ENCODE measurements around the gene GALNT13.

GALNT13 gene

DNA sequence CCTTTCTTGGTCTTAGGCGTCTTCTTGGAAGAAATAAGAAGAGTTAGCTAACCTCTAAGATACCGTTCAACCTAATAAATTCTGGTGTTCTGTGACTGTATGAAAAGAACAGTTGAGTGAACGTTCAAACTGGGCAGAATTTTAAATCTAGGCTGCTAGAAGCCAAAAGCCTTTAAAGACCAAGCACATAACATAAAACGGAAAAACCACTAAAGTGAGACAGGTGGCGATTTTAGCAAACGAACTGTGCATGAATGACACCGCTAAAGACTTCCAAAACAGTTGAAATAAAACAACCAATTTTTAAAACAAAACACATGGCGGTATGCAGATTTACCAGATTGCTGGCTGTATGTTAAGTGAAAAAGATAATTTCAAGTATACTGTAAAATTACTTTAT is 73.1 kb downstream of the GALNT13 start:
- no peak for DNase-seq (ENCODE audit: low read depth in 2 of 2, low spot score in 1 of 2)

GRCh38 chr2:153946036-153946435 is 74.3 kb downstream of the GALNT13 start:
- no peak for DNase-seq (ENCODE audit: low read depth in 2 of 2, low spot score in 1 of 2)

GRCh38 chr2:153953761-153954160 is 82.0 kb downstream of the GALNT13 start:
- DNase-seq (ENCODE audit: low read depth in 2 of 2, low spot score in 1 of 2) = no peak

DNA sequence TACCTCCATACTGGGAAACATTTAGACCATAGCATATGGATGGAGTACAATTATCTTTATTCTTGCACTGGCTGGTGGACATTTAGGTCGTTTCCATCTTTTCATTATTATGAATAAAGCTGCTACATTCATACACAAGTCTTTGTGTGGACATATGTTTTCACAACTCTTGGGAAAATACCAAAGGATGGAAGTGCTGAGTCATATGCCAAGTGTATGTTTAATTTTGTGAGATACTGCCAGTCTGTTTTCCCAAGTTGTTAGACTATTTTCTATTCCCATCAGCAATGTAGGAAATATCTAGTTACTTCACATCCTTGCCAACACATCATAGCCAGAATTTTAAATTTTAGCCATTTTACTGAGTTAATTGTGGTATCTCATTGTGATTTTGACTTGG is 91.5 kb downstream of the GALNT13 start:
- no peak for DNase-seq (ENCODE audit: low read depth in 2 of 2, low spot score in 1 of 2)

GRCh38 chr2:153967248-153967973 is 95.7 kb downstream of the GALNT13 start:
- DNase-seq (ENCODE audit: low read depth in 2 of 2, low spot score in 1 of 2) = no peak

GRCh38 chr2:153971250-153971649 is 99.5 kb downstream of the GALNT13 start:
- no peak for DNase-seq (ENCODE audit: low read depth in 2 of 2, low spot score in 1 of 2)

DNA sequence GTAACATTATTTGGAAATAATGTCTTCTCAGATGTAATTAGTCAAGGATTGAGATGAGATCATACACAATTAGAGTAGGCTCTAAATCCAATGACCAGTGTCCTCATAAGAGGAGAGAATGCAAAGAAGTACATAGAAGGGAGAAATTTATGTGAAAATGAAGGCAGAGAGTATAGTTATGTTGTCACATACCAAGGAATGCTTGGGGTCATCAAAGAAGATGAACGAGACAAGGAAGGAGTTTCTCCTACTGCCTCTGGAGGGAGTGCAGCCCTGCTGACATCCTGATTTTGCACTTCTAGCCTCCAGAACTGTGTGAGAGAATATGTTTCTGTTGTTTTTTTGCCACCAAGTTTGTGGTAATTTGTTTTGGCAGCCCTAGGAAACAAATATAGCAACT is 100.1 kb downstream of the GALNT13 start:
- DNase-seq (ENCODE audit: low read depth in 2 of 2, low spot score in 1 of 2) = no peak

- no peak for DNase-seq (ENCODE audit: low read depth in 2 of 2, low spot score in 1 of 2)
Measured at GRCh38 chr2:153972412-153972811, 100.7 kb downstream of the GALNT13 start.

- DNase-seq (ENCODE audit: low read depth in 2 of 2, low spot score in 1 of 2) = no peak
Measured at GRCh38 chr2:153986488-153987229, 114.9 kb downstream of the GALNT13 start.

DNA sequence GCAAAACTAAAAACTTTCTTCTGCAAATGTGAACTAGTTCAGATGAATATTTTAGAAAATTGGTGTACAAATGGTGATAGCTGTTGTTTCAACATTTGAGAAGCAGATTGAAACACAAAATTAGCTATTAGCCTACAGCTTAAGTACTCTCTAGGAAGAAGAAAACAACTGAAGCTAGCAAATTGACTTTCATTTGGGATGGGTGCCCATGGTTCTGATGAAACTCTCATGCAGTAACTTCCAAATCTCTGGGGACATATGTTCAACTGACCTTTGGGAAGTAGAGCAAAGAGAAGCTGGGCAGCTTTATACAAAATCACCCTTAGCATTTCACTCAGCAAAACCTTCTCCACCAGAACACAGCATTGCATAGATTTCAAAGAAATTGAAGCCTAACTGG is 119.0 kb downstream of the GALNT13 start:
- no peak for DNase-seq (ENCODE audit: low read depth in 2 of 2, low spot score in 1 of 2)

GRCh38 chr2:154013514-154013913 is 141.8 kb downstream of the GALNT13 start:
- no peak for DNase-seq (ENCODE audit: low read depth in 2 of 2, low spot score in 1 of 2)

GRCh38 chr2:154015233-154015632 is 143.5 kb downstream of the GALNT13 start:
- DNase-seq (ENCODE audit: low read depth in 2 of 2, low spot score in 1 of 2) = no peak

GRCh38 chr2:154029504-154029903 is 157.8 kb downstream of the GALNT13 start:
- DNase-seq (ENCODE audit: low read depth in 2 of 2, low spot score in 1 of 2) = no peak

DNA sequence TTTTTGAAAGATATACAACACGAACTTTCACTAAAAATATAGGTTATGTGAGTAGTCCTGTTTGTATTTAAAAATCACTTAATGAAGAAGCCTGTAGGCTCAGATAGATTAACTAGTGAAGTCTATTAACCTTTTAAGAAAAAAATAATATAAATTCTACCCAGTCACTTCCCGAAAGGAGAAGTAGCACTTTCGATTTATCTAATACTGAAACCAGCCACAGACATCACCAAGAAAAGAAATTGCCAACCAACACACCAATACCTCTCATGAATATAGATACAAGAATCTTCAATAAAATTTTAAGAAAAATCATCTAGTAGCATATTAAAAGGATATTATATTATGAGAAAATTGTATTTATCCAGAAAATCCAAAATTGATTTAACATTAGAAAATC is 160.5 kb downstream of the GALNT13 start:
- DNase-seq (ENCODE audit: low read depth in 2 of 2, low spot score in 1 of 2) = no peak

- no peak for DNase-seq (ENCODE audit: low read depth in 2 of 2, low spot score in 1 of 2)
Measured at GRCh38 chr2:154046493-154046892, 174.8 kb downstream of the GALNT13 start.

DNA sequence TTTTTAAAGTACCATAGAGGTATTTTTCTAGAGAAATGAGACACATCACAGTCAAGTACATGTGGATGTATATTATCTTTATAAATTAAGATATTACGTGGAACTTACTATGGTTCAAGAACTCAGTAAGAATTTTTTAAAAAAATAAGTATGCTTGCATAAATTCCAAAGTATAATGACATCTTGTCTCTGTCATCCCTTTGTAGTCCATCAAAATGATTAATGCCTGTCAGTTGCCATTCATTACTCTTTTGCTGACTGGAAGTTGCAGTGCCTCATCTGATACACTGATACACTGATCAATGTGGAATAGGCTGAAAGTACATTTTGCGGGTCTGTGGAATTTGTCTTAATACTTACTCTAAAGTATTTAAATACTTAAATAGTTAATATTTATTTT is 177.2 kb downstream of the GALNT13 start:
- no peak for DNase-seq (ENCODE audit: low read depth in 2 of 2, low spot score in 1 of 2)

DNA sequence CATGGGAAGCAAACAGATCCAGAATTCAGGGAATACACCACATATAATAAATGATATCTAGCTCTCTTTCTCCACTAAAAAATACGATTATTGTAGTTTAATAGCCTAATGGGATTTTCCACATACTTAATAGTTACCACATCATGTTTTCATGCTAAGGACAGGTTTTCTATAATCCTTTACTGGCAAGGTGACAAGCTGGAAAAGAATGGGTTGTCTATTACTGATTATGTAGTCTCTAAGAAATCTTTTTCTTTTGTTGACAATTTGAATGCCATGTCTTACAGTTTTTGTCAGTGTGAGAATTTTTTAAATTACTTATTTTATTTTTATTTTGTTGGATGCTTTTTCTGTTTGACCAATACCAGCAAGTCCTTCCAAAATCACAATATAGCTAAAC is 177.8 kb downstream of the GALNT13 start:
- DNase-seq (ENCODE audit: low read depth in 2 of 2, low spot score in 1 of 2) = no peak

GRCh38 chr2:154067124-154067523 is 195.4 kb downstream of the GALNT13 start:
- no peak for DNase-seq (ENCODE audit: low read depth in 2 of 2, low spot score in 1 of 2)

DNA sequence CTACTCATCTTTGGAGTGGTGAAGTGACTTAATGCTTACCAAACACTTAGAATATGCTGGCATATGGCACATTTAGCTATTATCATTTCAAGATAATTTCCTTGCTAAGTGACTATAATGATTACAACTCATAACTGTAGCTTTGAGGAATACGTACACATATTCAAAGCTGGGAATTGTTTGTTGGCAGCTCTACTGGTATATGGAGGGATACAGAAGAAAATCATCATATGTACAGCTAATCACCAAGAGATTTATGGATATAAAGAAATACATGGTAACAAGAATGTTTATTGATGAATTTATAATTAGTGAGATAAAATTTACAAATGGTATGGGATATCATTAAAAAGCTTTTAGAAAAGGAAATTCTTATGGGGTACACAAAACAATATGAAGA is 207.2 kb downstream of the GALNT13 start:
- no peak for DNase-seq (ENCODE audit: low read depth in 2 of 2, low spot score in 1 of 2)

GRCh38 chr2:154092571-154092970 is 220.8 kb downstream of the GALNT13 start:
- no peak for DNase-seq (ENCODE audit: low read depth in 2 of 2, low spot score in 1 of 2)

DNA sequence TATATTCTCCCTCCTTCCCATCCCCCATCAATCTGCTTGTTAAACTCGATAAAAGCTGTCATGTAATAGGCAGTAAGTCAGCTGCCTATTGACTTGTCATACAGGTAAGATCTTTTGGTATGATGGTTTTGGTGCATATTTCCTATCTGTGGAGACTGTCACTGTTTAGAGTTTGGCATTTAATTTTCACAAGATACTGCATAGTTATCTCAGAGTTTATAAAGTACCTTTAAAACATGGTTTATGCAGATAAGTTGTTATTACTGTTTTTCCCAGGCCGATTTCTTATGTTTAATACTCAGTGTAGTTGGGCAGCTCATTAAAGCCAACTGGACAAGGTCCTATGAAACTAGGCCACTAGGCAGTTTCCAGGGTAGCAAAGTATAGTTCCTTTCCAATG is 222.1 kb downstream of the GALNT13 start:
- no peak for DNase-seq (ENCODE audit: low read depth in 2 of 2, low spot score in 1 of 2)

GRCh38 chr2:154097833-154098398 is 226.2 kb downstream of the GALNT13 start:
- DNase-seq (ENCODE audit: low read depth in 2 of 2, low spot score in 1 of 2) = no peak
